Dermis blood vessel endothelial cell (primary cell): ENCODE data around the gene DEFB124. TPM values are rescaled to one million over a fixed set of nuclear protein-coding genes. Genes with fewer than 3 reads are reported as not detected.

Experiments used
- DNase-seq: peaks from one replicate; pipeline ENCODE4 v3.0.0; 2010
- total RNA-seq: library from RNA; depleted of rRNA; stranded (reverse); fragments of >200 nt; gene quantifications from 2 replicates; pipeline ENCODE4 v1.2.3, GENCODE V29; 2014

The DEFB124 gene
- total RNA-seq, 1 donor from 2014 or later, result not detected

DNA sequence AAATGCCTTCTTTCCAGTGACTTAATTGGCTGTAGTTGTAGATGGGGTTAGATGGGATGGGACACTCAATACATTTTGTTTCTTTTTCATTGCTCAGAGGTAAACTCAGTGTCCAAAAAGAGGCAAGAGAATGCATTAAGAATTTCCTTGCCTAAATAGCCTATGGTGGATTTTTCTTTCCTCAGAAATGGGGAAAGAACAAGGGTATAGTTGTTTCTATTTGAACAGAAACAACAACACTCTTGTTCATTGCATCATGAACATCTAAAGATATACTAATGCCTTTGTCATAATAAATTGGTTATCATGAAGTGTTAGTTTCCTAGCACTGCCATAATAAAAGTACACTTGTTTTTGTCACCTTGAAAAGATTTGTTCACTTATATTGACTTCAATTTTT lies 49.1 kb downstream of the DEFB124 start:
- DNase-seq, result no peak

DNA sequence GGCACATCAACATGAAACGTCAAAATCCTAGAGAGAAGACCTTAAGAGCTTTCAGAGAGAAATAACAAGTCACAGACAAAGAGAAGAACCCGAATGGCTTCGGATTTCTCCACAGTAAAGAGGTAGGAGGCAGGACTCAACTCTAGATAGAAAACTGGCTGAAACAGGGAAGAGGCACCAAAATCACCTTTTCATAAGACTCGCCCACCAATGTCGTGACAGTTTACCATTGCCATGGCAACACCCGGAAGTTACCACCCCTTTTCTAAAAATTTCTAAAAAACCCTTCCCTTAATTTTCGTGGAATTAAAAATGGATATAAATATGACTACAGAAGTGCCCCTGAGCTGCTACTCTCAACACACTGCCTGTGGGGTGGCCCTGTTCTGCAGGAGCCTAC lies 56.6 kb downstream of the DEFB124 start:
- DNase-seq, result no peak

DNA sequence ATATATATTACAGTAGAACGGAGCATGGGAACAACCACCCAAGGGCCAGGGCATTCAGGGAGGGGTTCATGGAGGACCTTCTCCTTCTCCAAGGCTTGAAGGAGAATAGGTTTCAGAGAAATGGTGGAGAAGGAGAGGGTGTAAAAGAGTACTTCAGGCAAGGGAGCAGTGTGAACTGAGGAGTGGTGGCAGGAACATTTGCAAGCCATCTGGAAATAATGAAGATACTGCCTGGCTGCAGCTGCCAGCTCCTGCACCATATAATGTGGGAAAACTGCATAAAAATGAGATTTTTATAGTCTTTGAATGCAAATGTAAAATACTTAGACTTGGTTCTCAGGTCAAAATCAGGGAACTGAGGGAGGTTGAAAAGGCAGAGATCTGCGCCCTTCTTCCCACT lies 59.3 kb downstream of the DEFB124 start:
- no peak for DNase-seq

Other genes with a start within 250 kb of the DEFB124 start
- gene DEFB115, start 217.5 kb downstream of the DEFB124 start, total RNA-seq, result not detected in 2 replicates
- gene DEFB116, start 166.5 kb downstream of the DEFB124 start, total RNA-seq, result not detected in 2 replicates
- not detected in 2 replicates for gene DEFB118, start 106.5 kb downstream of the DEFB124 start, total RNA-seq
- gene DEFB119, start 84.5 kb downstream of the DEFB124 start, total RNA-seq, result not detected in 2 replicates
- not detected in 2 replicates for gene DEFB121, start 68.9 kb downstream of the DEFB124 start, total RNA-seq
- gene DEFB123, start 34.5 kb downstream of the DEFB124 start, total RNA-seq, result not detected in 2 replicates
- gene REM1, start 161 bp upstream of the DEFB124 start, total RNA-seq, result not detected in 2 replicates
- gene HM13, start 39.3 kb upstream of the DEFB124 start, total RNA-seq, result 44.9 and 74.1 TPM in 2 replicates
- gene ID1, start 130.2 kb upstream of the DEFB124 start, total RNA-seq, result 768 and 1,287 TPM in 2 replicates
- gene COX4I2, start 162.8 kb upstream of the DEFB124 start, total RNA-seq, result not detected in 2 replicates
- 46.1 and 62.9 TPM in 2 replicates for gene BCL2L1, start 247.7 kb upstream of the DEFB124 start, total RNA-seq